IgD-negative memory B cell (primary cell): Measurements from ENCODE around the gene C1QB. TPM values are rescaled to one million over a fixed set of nuclear protein-coding genes. Genes with fewer than 3 reads are reported as not detected.

Experiments used
- H3K27ac Mint-ChIP-seq, 3 donors: one replicate each; pipeline ENCODE4 v1.8.0; 2020 to 2022; ENCODE audit warnings: mild to moderate bottlenecking in 3 of 3, mixed read lengths in 3 of 3, moderate library complexity in 1 of 3
- H3K27me3 Mint-ChIP-seq: one replicate; pipeline ENCODE4 v1.8.0; 2021; ENCODE audit warnings: mixed read lengths
- H3K36me3 Mint-ChIP-seq: one replicate; pipeline ENCODE4 v1.8.0; 2020; ENCODE audit warnings: mild to moderate bottlenecking, mixed read lengths
- H3K4me1 Mint-ChIP-seq, 3 donors: one replicate each; pipeline ENCODE4 v1.8.0; 2020 to 2022; ENCODE audit warnings: mixed read lengths in 3 of 3, mild to moderate bottlenecking in 1 of 3
- H3K4me3 Mint-ChIP-seq, 4 donors: one replicate each; pipeline ENCODE4 v1.8.0; 2020 to 2022; ENCODE audit warnings: mild to moderate bottlenecking in 4 of 4, mixed read lengths in 4 of 4, moderate library complexity in 3 of 4
- H3K9me3 Mint-ChIP-seq, 3 donors: one replicate each; pipeline ENCODE4 v1.8.0; 2020 to 2021; ENCODE audit warnings: mixed read lengths in 3 of 3, mild to moderate bottlenecking in 1 of 3
- polyA plus RNA-seq: library from polyadenylated mRNA; unstranded; fragments of 300-500 nt; fragmentation: Illumina TruSeq; gene quantifications from one replicate; pipeline ENCODE4 v1.2.3, GENCODE V29; 2021

The C1QB gene
- polyA plus RNA-seq, 1 donor from 2014 or later, result not detected

- peaks cover 51% of the 10 kb centered on the region for H3K27me3 Mint-ChIP-seq
- H3K9me3 Mint-ChIP-seq, result peaks cover 0 to 5% (median 0%) of the 10 kb centered on the region in 3 donors
Observed at GRCh38 chr1:22710701-22711049, 57.6 kb downstream of the C1QB start, which contains the start of gene EPHB2. TSS of gene EPHB2 (plus strand) at chr1:22710839. CDS start at chr1:22710983, 144 bp downstream.

GRCh38 chr1:22711071-22711470 is 58.0 kb downstream of the C1QB start:
- Mint-ChIP-seq H3K36me3 (no peaks in the 10 kb centered on the region), H3K27me3 (peaks cover 51% of the 10 kb centered on the region), H3K4me1 (peaks cover 10 to 14% (median 12%) of the 10 kb centered on the region in 3 donors), H3K27ac (no peak overlapping the region), H3K9me3 (peaks cover 0 to 5% (median 0%) of the 10 kb centered on the region in 3 donors), H3K4me3 (no peak overlapping the region)

More at GRCh38 chr1:22710701-22711049, 57.6 kb downstream of the C1QB start, which contains the start of gene EPHB2:
- no peaks in the 10 kb centered on the region for H3K36me3 Mint-ChIP-seq
- peak within 1 kb of the TSS; percentile 70 to 89 (median 82) for H3K4me3 Mint-ChIP-seq
- H3K27ac Mint-ChIP-seq, result peak within 1 kb of the TSS in 2 of 3 donors; percentile 35 to 53
- H3K4me1 Mint-ChIP-seq, result peaks cover 10 to 14% (median 12%) of the 10 kb centered on the region in 3 donors

Other genes starting within 250 kb of the C1QB start
- gene ZBTB40, start 201.4 kb upstream of the C1QB start, polyA plus RNA-seq, result 5.0 TPM
- not detected for gene EPHA8, start 89.7 kb upstream of the C1QB start, polyA plus RNA-seq
- gene C1QA, start 16.6 kb upstream of the C1QB start, polyA plus RNA-seq, result not detected
- gene C1QC, start 9.6 kb upstream of the C1QB start, polyA plus RNA-seq, result not detected
- gene EPHB2, start 57.6 kb downstream of the C1QB start, polyA plus RNA-seq, result not detected